ENCODE measurements around the gene MDM2.
"Not testable (repeated sequence)": the region's sequence is repeated elsewhere in the genome, so short reads cannot be mapped to it uniquely, and the experiment has no call there.

The MDM2 gene

GRCh38 chr12:68854554-68854953 is 46.6 kb downstream of the MDM2 start:
- DNase-seq = no peak

- DNase-seq = no peak
These were observed 47.1 kb downstream of the MDM2 start for GRCh38 chr12:68855111-68855510.

- no peak for DNase-seq
These were observed 47.8 kb downstream of the MDM2 start for GRCh38 chr12:68855771-68856170.

GRCh38 chr12:68856510-68856909 is 48.5 kb downstream of the MDM2 start:
- no peak for DNase-seq

GRCh38 chr12:68861890-68862289 is 53.9 kb downstream of the MDM2 start:
- DNase-seq = no peak

- no peak for DNase-seq
These were observed 55.3 kb downstream of the MDM2 start for GRCh38 chr12:68863109-68863770.

- DNase-seq = not testable (repeated sequence)
These were observed 56.0 kb downstream of the MDM2 start for GRCh38 chr12:68863886-68864454.

GRCh38 chr12:68864604-68865003 is 56.6 kb downstream of the MDM2 start:
- DNase-seq = no peak

- no peak for DNase-seq
These were observed 57.6 kb downstream of the MDM2 start for GRCh38 chr12:68865399-68866164.

- DNase-seq = no peak
These were observed 59.0 kb downstream of the MDM2 start for GRCh38 chr12:68866950-68867349.

GRCh38 chr12:68867606-68868005 is 59.6 kb downstream of the MDM2 start:
- DNase-seq = no peak

- DNase-seq = no peak
These were observed 60.2 kb downstream of the MDM2 start for GRCh38 chr12:68868043-68868790.

GRCh38 chr12:68870011-68870410 is 62.0 kb downstream of the MDM2 start:
- no peak for DNase-seq

GRCh38 chr12:68870443-68870842 is 62.5 kb downstream of the MDM2 start:
- DNase-seq = no peak

- DNase-seq = no peak
These were observed 63.4 kb downstream of the MDM2 start for GRCh38 chr12:68871396-68871795.

GRCh38 chr12:68871921-68872320 is 63.9 kb downstream of the MDM2 start:
- DNase-seq = no peak

- DNase-seq = no peak
These were observed 65.3 kb downstream of the MDM2 start for GRCh38 chr12:68873316-68873715.

- DNase-seq = no peak
These were observed 68.5 kb downstream of the MDM2 start for GRCh38 chr12:68876461-68876860.

- DNase-seq = no peak
These were observed 69.6 kb downstream of the MDM2 start for GRCh38 chr12:68877583-68877982.

- no peak for DNase-seq
These were observed 70.3 kb downstream of the MDM2 start for GRCh38 chr12:68878283-68878682.

GRCh38 chr12:68878846-68879245 is 70.9 kb downstream of the MDM2 start:
- DNase-seq = no peak

GRCh38 chr12:68880660-68881325 is 72.8 kb downstream of the MDM2 start:
- DNase-seq = no peak
